HG03342 (cell line): ENCODE data around the gene CDRT4.
"Not testable (repeated sequence)": the region's sequence is repeated elsewhere in the genome, so short reads cannot be mapped to it uniquely, and the experiment has no call there.

Experiments
- ATAC-seq: cut with Tn5 transposase; IDR thresholded peaks from one replicate; pipeline ENCODE4 v1.9.1; 2021; ENCODE audit warnings: mild to moderate bottlenecking, moderate library complexity; ENCODE audit not compliant: unreplicated experiment

Gene CDRT4

GRCh38 chr17:15457723-15458094 is 9.7 kb downstream of the CDRT4 start:
- no peak for ATAC-seq

- ATAC-seq, result no peak
These were observed 10.3 kb downstream of the CDRT4 start for GRCh38 chr17:15456972-15457722.

- no peak for ATAC-seq
These were observed 10.9 kb downstream of the CDRT4 start for GRCh38 chr17:15456496-15456895.

- ATAC-seq, result no peak
These were observed 13.1 kb downstream of the CDRT4 start for GRCh38 chr17:15454346-15454745.

GRCh38 chr17:15453782-15454181 is 13.6 kb downstream of the CDRT4 start:
- no peak for ATAC-seq

GRCh38 chr17:15453246-15453645 is 14.2 kb downstream of the CDRT4 start:
- no peak for ATAC-seq

- ATAC-seq, result no peak
These were observed 14.7 kb downstream of the CDRT4 start for GRCh38 chr17:15452746-15453145.

GRCh38 chr17:15451680-15452079 is 15.7 kb downstream of the CDRT4 start:
- ATAC-seq, result no peak

- ATAC-seq, result no peak
These were observed 18.9 kb downstream of the CDRT4 start for GRCh38 chr17:15448580-15448956.

GRCh38 chr17:15447928-15448579 is 19.4 kb downstream of the CDRT4 start:
- ATAC-seq, result no peak

GRCh38 chr17:15446036-15446435 is 21.4 kb downstream of the CDRT4 start:
- no peak for ATAC-seq

- no peak for ATAC-seq
These were observed 22.6 kb downstream of the CDRT4 start for GRCh38 chr17:15444805-15445204.

GRCh38 chr17:15442311-15443180 is 24.9 kb downstream of the CDRT4 start:
- ATAC-seq, result no peak

GRCh38 chr17:15441315-15441714 is 26.1 kb downstream of the CDRT4 start:
- ATAC-seq, result no peak

- no peak for ATAC-seq
These were observed 27.1 kb downstream of the CDRT4 start for GRCh38 chr17:15440347-15440746.

- ATAC-seq, result not testable (repeated sequence)
These were observed 28.0 kb downstream of the CDRT4 start for GRCh38 chr17:15439205-15439985.

- ATAC-seq, result no peak
These were observed 28.8 kb downstream of the CDRT4 start for GRCh38 chr17:15438491-15439105.

- no peak for ATAC-seq
These were observed 30.2 kb downstream of the CDRT4 start for GRCh38 chr17:15437303-15437635.

GRCh38 chr17:15436473-15437302 is 30.7 kb downstream of the CDRT4 start:
- no peak for ATAC-seq

GRCh38 chr17:15434956-15435355 is 32.5 kb downstream of the CDRT4 start:
- no peak for ATAC-seq
